CD4-positive, alpha-beta memory T cell (primary cell): ENCODE data around the gene DYNLL1. TPM values are rescaled to one million over a fixed set of nuclear protein-coding genes. Genes with fewer than 3 reads are reported as not detected.

ENCODE experiments used
- CTCF ChIA-PET: fragments of 350-600 bp; sonication (Branson Sonifier 250); formaldehyde crosslinking; loops from one replicate; lab custom pipeline; 2021; ENCODE audit warnings: inconsistent platforms; ENCODE audit not compliant: partially characterized antibody; lab: Charles Lee
- POLR2A ChIA-PET: fragments of 350-600 bp; sonication (Branson Sonifier 250); formaldehyde crosslinking; loops from one replicate; lab custom pipeline; 2021; ENCODE audit not compliant: partially characterized antibody; lab: Charles Lee
- DNase-seq, 5 donors: peaks; one replicate each; pipeline versions ENCODE4 v3.0.0 to v3.0.0-alpha.2; 2020 to 2022; ENCODE audit warnings: mixed read lengths in 1 of 5
- H3K27ac ChIP-seq: one replicate; pipeline ENCODE4 v1.7.0; 2013; ENCODE audit warnings: low read depth, low read length
- H3K27me3 ChIP-seq: 2 replicates; pipeline ENCODE4 v1.7.0; 2013; ENCODE audit warnings: mild to moderate bottlenecking, low read length, moderate library complexity; ENCODE audit not compliant: insufficient read depth
- H3K36me3 ChIP-seq: 2 replicates; pipeline ENCODE4 v1.7.0; 2013; ENCODE audit warnings: mild to moderate bottlenecking, low read length, moderate library complexity; ENCODE audit not compliant: insufficient read depth
- H3K4me1 ChIP-seq: 2 replicates; pipeline ENCODE4 v1.7.0; 2013; ENCODE audit warnings: mild to moderate bottlenecking, low read length, moderate library complexity; ENCODE audit not compliant: insufficient read depth
- H3K4me3 ChIP-seq, 2 donors: one replicate each; pipeline ENCODE4 v1.7.0; 2013; ENCODE audit warnings: low read length in 2 of 2, mild to moderate bottlenecking in 1 of 2
- H3K9me3 ChIP-seq, 2 donors: one replicate each; pipeline ENCODE4 v1.7.0; 2013; ENCODE audit warnings: low read length in 2 of 2, control low read depth in 1 of 2; ENCODE audit not compliant: control insufficient read depth in 1 of 2
- H3K27ac Mint-ChIP-seq, 7 donors: one replicate each; pipeline ENCODE4 v1.8.0; 2020 to 2021; ENCODE audit warnings: mixed read lengths in 7 of 7, mild to moderate bottlenecking in 6 of 7, inconsistent platforms in 3 of 7, moderate library complexity in 3 of 7
- H3K27me3 Mint-ChIP-seq, 2 donors: one replicate each; pipeline ENCODE4 v1.8.0; 2020 to 2021; ENCODE audit warnings: mixed read lengths in 2 of 2
- H3K36me3 Mint-ChIP-seq, 2 donors: one replicate each; pipeline ENCODE4 v1.8.0; 2020 to 2021; ENCODE audit warnings: mixed read lengths in 2 of 2, inconsistent platforms in 1 of 2, mild to moderate bottlenecking in 1 of 2
- H3K4me1 Mint-ChIP-seq, 4 donors: one replicate each; pipeline ENCODE4 v1.8.0; 2020 to 2021; ENCODE audit warnings: mixed read lengths in 4 of 4, mild to moderate bottlenecking in 1 of 4
- H3K4me3 Mint-ChIP-seq, 8 donors: one replicate each; pipeline ENCODE4 v1.8.0; 2020 to 2021; ENCODE audit warnings: mixed read lengths in 8 of 8, mild to moderate bottlenecking in 7 of 8, moderate library complexity in 6 of 8, inconsistent platforms in 3 of 8
- H3K9me3 Mint-ChIP-seq, 8 donors: one replicate each; pipeline ENCODE4 v1.8.0; 2020 to 2021; ENCODE audit warnings: mixed read lengths in 8 of 8, mild to moderate bottlenecking in 5 of 8, inconsistent platforms in 3 of 8, moderate library complexity in 1 of 8
- intact Hi-C: fragments of 100-400 bp; cut with micrococcal nuclease; formaldehyde crosslinking; loops from one replicate; pipeline ENCODE4 v1.15.1; 2023
- polyA plus RNA-seq, 2 donors: library from polyadenylated mRNA; unstranded; fragments of 300-500 nt; fragmentation: Illumina TruSeq; gene quantifications; one replicate each; pipeline ENCODE4 v1.2.3, GENCODE V29; 2021
- total RNA-seq, 2 experiments: library from RNA; stranded (reverse); gene quantifications; one replicate each; pipeline ENCODE4 v1.2.3, GENCODE V29; 2021

The DYNLL1 gene
- total and polyA plus RNA-seq, 4 experiments from 2014 or later: 97.5 to 351 (median 228) TPM

GRCh38 chr12:120534703-120535655 lies 39.1 kb downstream of the DYNLL1 start:
- peaks cover 59% of the 10 kb centered on the region for H3K4me1 ChIP-seq
- DNase-seq: peak in 4 of 5 donors; percentile 51 to 75 (median 58)
- intact Hi-C loops: loop anchor here (1.0 to 2.0 kb wide), 4 partner anchors 46 to 218 kb away; partner anchors contain the start of genes COX6A1, POP5 and SRSF9
- H3K9me3 Mint-ChIP-seq: peaks cover 0 to 2% (median 0%) of the 10 kb centered on the region in 8 donors
- H3K27me3 ChIP-seq: no peaks in the 10 kb centered on the region
- peaks cover 7 to 38% of the 10 kb centered on the region in 2 donors for H3K36me3 Mint-ChIP-seq
- peak overlapping the region; percentile 92 to 97 (median 94) for H3K4me3 Mint-ChIP-seq
- H3K9me3 ChIP-seq: no peaks in the 10 kb centered on the region
- peaks cover 40 to 67% (median 49%) of the 10 kb centered on the region in 4 donors for H3K4me1 Mint-ChIP-seq
- peak overlapping the region; percentile 94 for H3K27ac ChIP-seq
- H3K36me3 ChIP-seq: no peaks in the 10 kb centered on the region
- ChIA-PET POLR2A (interaction anchor here (0.6 to 2.6 kb wide), 12 partner anchors 9 to 334 kb away, joined by 3 to 19 read pairs (median 4); partner anchors contain the start of genes COX6A1, DYNLL1, MLEC and RNU4-2), CTCF (interaction anchor here (0.6 to 3.0 kb wide), 4 partner anchors 26 to 96 kb away, joined by 3 to 8 read pairs (median 5); partner anchors contain the start of gene DYNLL1)
- H3K27me3 Mint-ChIP-seq: no peaks in the 10 kb centered on the region
- peak overlapping the region; percentile 62 to 88 for H3K4me3 ChIP-seq
- peak overlapping the region; percentile 95 to 98 (median 96) for H3K27ac Mint-ChIP-seq

GRCh38 chr12:120536064-120536791 lies 40.3 kb downstream of the DYNLL1 start:
- H3K9me3 ChIP-seq: no peaks in the 10 kb centered on the region
- peak overlapping the region; percentile 54 to 62 for H3K4me3 ChIP-seq
- H3K36me3 ChIP-seq: no peaks in the 10 kb centered on the region
- Mint-ChIP-seq H3K27me3 (no peaks in the 10 kb centered on the region), H3K4me3 (peak overlapping the region; percentile 92 to 97 (median 94)), H3K4me1 (peaks cover 47 to 77% (median 56%) of the 10 kb centered on the region in 4 donors), H3K9me3 (peaks cover 0 to 2% (median 0%) of the 10 kb centered on the region in 8 donors), H3K36me3 (peaks cover 7 to 48% of the 10 kb centered on the region in 2 donors), H3K27ac (peak overlapping the region; percentile 76 to 98 (median 95))
- intact Hi-C loops: no loop called here
- POLR2A ChIA-PET: interaction anchor here (0.6 to 2.6 kb wide), 10 partner anchors 33 to 335 kb away, joined by 3 to 19 read pairs (median 4); partner anchors contain the start of genes COX6A1, DYNLL1, POP5 and RNU4-2
- peak overlapping the region; percentile 94 for H3K27ac ChIP-seq
- peak; percentile 24 to 48 (median 33) for DNase-seq
- no peaks in the 10 kb centered on the region for H3K27me3 ChIP-seq
- H3K4me1 ChIP-seq: peaks cover 69% of the 10 kb centered on the region
- CTCF ChIA-PET: interaction anchor here (1.0 to 3.0 kb wide), 7 partner anchors 40 to 335 kb away, joined by 3 to 8 read pairs (median 3); partner anchors contain the start of genes DYNLL1 and RPLP0

GRCh38 chr12:120537856-120538220 lies 41.9 kb downstream of the DYNLL1 start:
- intact Hi-C loops: no loop called here
- H3K4me1 Mint-ChIP-seq: peaks cover 49 to 76% (median 63%) of the 10 kb centered on the region in 4 donors
- peaks cover 0 to 2% (median 0%) of the 10 kb centered on the region in 8 donors for H3K9me3 Mint-ChIP-seq
- peak overlapping the region; percentile 75 to 98 (median 84) for H3K27ac Mint-ChIP-seq
- Histone ChIP-seq H3K27ac (no peak overlapping the region), H3K27me3 (no peaks in the 10 kb centered on the region), H3K4me1 (peaks cover 77% of the 10 kb centered on the region), H3K36me3 (no peaks in the 10 kb centered on the region), H3K9me3 (no peaks in the 10 kb centered on the region), H3K4me3 (peak overlapping the region; percentile 2 to 5)
- no peaks in the 10 kb centered on the region for H3K27me3 Mint-ChIP-seq
- H3K36me3 Mint-ChIP-seq: peaks cover 7 to 51% of the 10 kb centered on the region in 2 donors
- ChIA-PET CTCF (interaction anchor here (0.7 to 1.6 kb wide), 4 partner anchors 9 to 797 kb away, joined by 3 to 4 read pairs (median 3); partner anchors contain the start of gene COQ5), POLR2A (interaction anchor here (0.9 to 2.1 kb wide), 6 partner anchors 9 to 246 kb away, joined by 3 to 9 read pairs (median 6); partner anchors contain the start of genes COQ5, POP5 and RNU4-2)
- H3K4me3 Mint-ChIP-seq: peak overlapping the region; percentile 84 to 95 (median 93)
- DNase-seq: no peak

- Mint-ChIP-seq H3K36me3 (peaks cover 7 to 51% of the 10 kb centered on the region in 2 donors), H3K4me3 (peak overlapping the region; percentile 74 to 94 (median 90)), H3K4me1 (peaks cover 50 to 80% (median 65%) of the 10 kb centered on the region in 4 donors), H3K27ac (peak overlapping the region; percentile 75 to 98 (median 84)), H3K27me3 (no peaks in the 10 kb centered on the region), H3K9me3 (peaks cover 0 to 2% (median 0%) of the 10 kb centered on the region in 8 donors)
- intact Hi-C loops: no loop called here
- CTCF ChIA-PET: interaction anchor here (0.7 to 1.6 kb wide), 5 partner anchors 10 to 796 kb away, joined by 3 to 6 read pairs (median 3); partner anchors contain the start of gene COQ5
- Histone ChIP-seq H3K9me3 (no peaks in the 10 kb centered on the region), H3K4me3 (peak overlapping the region; percentile 2 to 13), H3K36me3 (no peaks in the 10 kb centered on the region), H3K27ac (peak overlapping the region; percentile 47), H3K4me1 (peaks cover 81% of the 10 kb centered on the region), H3K27me3 (no peaks in the 10 kb centered on the region)
- DNase-seq: no peak
- POLR2A ChIA-PET: interaction anchor here (0.9 to 2.1 kb wide), 6 partner anchors 9 to 247 kb away, joined by 3 to 9 read pairs (median 6); partner anchors contain the start of genes COQ5, POP5 and RNU4-2
Observed at GRCh38 chr12:120538281-120539156, 42.6 kb downstream of the DYNLL1 start.

- Mint-ChIP-seq H3K4me3 (peak overlapping the region in 6 of 8 donors; percentile 85 to 94 (median 93)), H3K9me3 (no peaks in the 10 kb centered on the region), H3K27me3 (no peaks in the 10 kb centered on the region), H3K4me1 (peaks cover 50 to 82% (median 62%) of the 10 kb centered on the region in 4 donors), H3K27ac (peak overlapping the region in 6 of 7 donors; percentile 42 to 98 (median 86)), H3K36me3 (peaks cover 7 to 48% of the 10 kb centered on the region in 2 donors)
- H3K27me3 ChIP-seq: no peaks in the 10 kb centered on the region
- POLR2A ChIA-PET: interaction anchor here (2.1 kb wide), 1 partner anchor 37 kb away, joined by 9 read pairs; no protein-coding TSS in a partner anchor
- DNase-seq: no peak
- intact Hi-C loops: no loop called here
- H3K9me3 ChIP-seq: no peaks in the 10 kb centered on the region
- no peak overlapping the region for H3K4me3 ChIP-seq
- no peaks in the 10 kb centered on the region for H3K36me3 ChIP-seq
- peaks cover 83% of the 10 kb centered on the region for H3K4me1 ChIP-seq
- H3K27ac ChIP-seq: peak overlapping the region; percentile 14
- CTCF ChIA-PET: interaction anchor here (1.3 to 1.6 kb wide), 2 partner anchors 44 to 71 kb away, joined by 4 to 6 read pairs; no protein-coding TSS in a partner anchor
Observed at GRCh38 chr12:120539303-120539702, 43.4 kb downstream of the DYNLL1 start.
